ENCODE results near the gene OLIG1.

Gene OLIG1, protein sequence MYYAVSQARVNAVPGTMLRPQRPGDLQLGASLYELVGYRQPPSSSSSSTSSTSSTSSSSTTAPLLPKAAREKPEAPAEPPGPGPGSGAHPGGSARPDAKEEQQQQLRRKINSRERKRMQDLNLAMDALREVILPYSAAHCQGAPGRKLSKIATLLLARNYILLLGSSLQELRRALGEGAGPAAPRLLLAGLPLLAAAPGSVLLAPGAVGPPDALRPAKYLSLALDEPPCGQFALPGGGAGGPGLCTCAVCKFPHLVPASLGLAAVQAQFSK

GRCh38 chr21:33069994-33070743 lies at the start of gene OLIG1:
Gene OLIG1, plus strand, starts transcription at chr21:33070141. Its CDS starts 106 bp downstream, at chr21:33070247.
- H3K9me3 ChIP-seq (ENCODE audit: control insufficient read depth in 5 of 5, low read length in 5 of 5), result peaks cover 3 to 11% (median 9%) of the 10 kb centered on the region in 5 donors
- H3K4me1 ChIP-seq (ENCODE audit: control insufficient read depth in 5 of 5, insufficient read depth in 5 of 5, low read length in 5 of 5), result peaks cover 0 to 26% (median 22%) of the 10 kb centered on the region in 5 donors
- H3K4me3 ChIP-seq (ENCODE audit: low read depth in 1 of 5, low read length in 5 of 5), result peak within 1 kb of the TSS in 4 of 5 donors; percentile 58 to 64 (median 60)
- no peak within 1 kb of the TSS for H3K9ac ChIP-seq (ENCODE audit: low read length in 5 of 5)
- H3K27me3 ChIP-seq (ENCODE audit: control insufficient read depth in 5 of 5, insufficient read depth in 4 of 5, low read length in 5 of 5), result peaks cover 48 to 77% (median 66%) of the 10 kb centered on the region in 5 donors
- H3K27ac ChIP-seq (ENCODE audit: low read depth, low read length), result no peak within 1 kb of the TSS
- no peaks in the 10 kb centered on the region for H3K36me3 ChIP-seq (ENCODE audit: control insufficient read depth in 5 of 5, insufficient read depth in 5 of 5, low read length in 5 of 5)

DNA sequence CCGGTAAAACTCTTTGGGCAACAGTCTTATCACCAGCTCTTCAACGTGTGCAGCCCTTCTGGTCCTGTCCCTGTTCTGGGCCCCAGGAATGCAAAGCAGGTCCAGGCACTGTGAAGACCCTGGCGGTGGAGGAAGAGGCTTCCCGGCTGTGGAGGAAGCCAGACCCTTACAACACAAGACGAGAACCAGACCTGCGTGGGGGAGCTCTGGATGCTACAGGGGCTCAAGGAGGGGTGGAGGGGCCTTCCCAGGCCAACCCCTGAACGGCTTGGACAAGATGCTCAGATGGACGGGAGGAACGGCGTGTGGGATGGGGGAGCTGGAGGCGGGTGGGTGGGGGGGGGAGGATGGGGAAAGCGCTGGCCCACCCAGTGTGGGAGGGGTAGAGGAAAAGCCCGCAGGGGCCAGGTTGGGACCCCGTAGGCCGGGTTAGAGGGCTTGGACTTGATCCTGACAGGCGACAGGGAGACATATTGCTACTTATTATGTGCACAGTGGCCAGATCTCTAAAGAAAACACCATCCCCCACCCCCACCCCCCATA lies 49.3 kb upstream of the OLIG1 start:
- peaks cover 65 to 89% (median 71%) of the 10 kb centered on the region in 5 donors for H3K27me3 ChIP-seq (ENCODE audit: control insufficient read depth in 5 of 5, insufficient read depth in 4 of 5, low read length in 5 of 5)

DNA sequence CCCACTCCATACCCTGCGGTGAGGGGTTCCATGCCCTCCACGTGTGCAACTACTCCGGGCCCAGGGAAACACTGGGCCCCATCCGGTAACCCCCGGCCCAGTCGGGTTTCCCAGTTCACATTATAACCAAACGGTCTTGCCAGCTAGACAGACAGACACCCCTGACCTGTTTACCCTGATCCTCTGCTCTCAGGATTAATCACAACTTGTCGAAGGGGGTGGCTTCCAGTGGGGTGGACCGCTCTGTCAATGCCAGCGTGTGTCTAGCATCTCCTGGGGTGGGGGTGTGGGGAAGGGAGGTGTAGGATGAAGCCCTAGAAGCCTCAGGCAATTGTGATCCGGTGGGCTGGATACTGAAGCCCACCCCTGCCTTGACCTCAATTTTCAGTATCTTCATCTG lies 48.8 kb upstream of the OLIG1 start:
- no peaks in the 10 kb centered on the region for H3K36me3 ChIP-seq (ENCODE audit: control insufficient read depth in 5 of 5, insufficient read depth in 5 of 5, low read length in 5 of 5)
- no peaks in the 10 kb centered on the region for H3K9me3 ChIP-seq (ENCODE audit: control insufficient read depth in 5 of 5, low read length in 5 of 5)
- no peak overlapping the region for H3K9ac ChIP-seq (ENCODE audit: low read length in 5 of 5)
- peaks cover 67 to 94% (median 75%) of the 10 kb centered on the region in 5 donors for H3K27me3 ChIP-seq (ENCODE audit: control insufficient read depth in 5 of 5, insufficient read depth in 4 of 5, low read length in 5 of 5)
- peaks cover 0 to 36% (median 31%) of the 10 kb centered on the region in 5 donors for H3K4me1 ChIP-seq (ENCODE audit: control insufficient read depth in 5 of 5, insufficient read depth in 5 of 5, low read length in 5 of 5)
- no peak overlapping the region for H3K4me3 ChIP-seq (ENCODE audit: low read depth in 1 of 5, low read length in 5 of 5)
- H3K27ac ChIP-seq (ENCODE audit: low read depth, low read length), result no peak overlapping the region

More for the DNA sequence above, 49.3 kb upstream of the OLIG1 start:
- no peaks in the 10 kb centered on the region for H3K9me3 ChIP-seq (ENCODE audit: control insufficient read depth in 5 of 5, low read length in 5 of 5)
- H3K4me3 ChIP-seq (ENCODE audit: low read depth in 1 of 5, low read length in 5 of 5), result no peak overlapping the region
- H3K4me1 ChIP-seq (ENCODE audit: control insufficient read depth in 5 of 5, insufficient read depth in 5 of 5, low read length in 5 of 5), result peaks cover 0 to 31% (median 30%) of the 10 kb centered on the region in 5 donors
- H3K27ac ChIP-seq (ENCODE audit: low read depth, low read length), result no peak overlapping the region
- no peak overlapping the region for H3K9ac ChIP-seq (ENCODE audit: low read length in 5 of 5)
- H3K36me3 ChIP-seq (ENCODE audit: control insufficient read depth in 5 of 5, insufficient read depth in 5 of 5, low read length in 5 of 5), result no peaks in the 10 kb centered on the region

GRCh38 chr21:33021667-33022066 lies 48.3 kb upstream of the OLIG1 start:
- Histone ChIP-seq H3K4me3 (ENCODE audit: low read depth in 1 of 5, low read length in 5 of 5) (no peak overlapping the region), H3K36me3 (ENCODE audit: control insufficient read depth in 5 of 5, insufficient read depth in 5 of 5, low read length in 5 of 5) (no peaks in the 10 kb centered on the region), H3K9ac (ENCODE audit: low read length in 5 of 5) (no peak overlapping the region), H3K9me3 (ENCODE audit: control insufficient read depth in 5 of 5, low read length in 5 of 5) (no peaks in the 10 kb centered on the region), H3K27ac (ENCODE audit: low read depth, low read length) (no peak overlapping the region), H3K27me3 (ENCODE audit: control insufficient read depth in 5 of 5, insufficient read depth in 4 of 5, low read length in 5 of 5) (peaks cover 73 to 97% (median 80%) of the 10 kb centered on the region in 5 donors), H3K4me1 (ENCODE audit: control insufficient read depth in 5 of 5, insufficient read depth in 5 of 5, low read length in 5 of 5) (peaks cover 0 to 41% (median 35%) of the 10 kb centered on the region in 5 donors)

GRCh38 chr21:33022489-33022827 lies 47.5 kb upstream of the OLIG1 start:
- Histone ChIP-seq H3K4me1 (ENCODE audit: control insufficient read depth in 5 of 5, insufficient read depth in 5 of 5, low read length in 5 of 5) (peaks cover 0 to 47% (median 39%) of the 10 kb centered on the region in 5 donors), H3K27ac (ENCODE audit: low read depth, low read length) (no peak overlapping the region), H3K9ac (ENCODE audit: low read length in 5 of 5) (no peak overlapping the region), H3K9me3 (ENCODE audit: control insufficient read depth in 5 of 5, low read length in 5 of 5) (no peaks in the 10 kb centered on the region), H3K27me3 (ENCODE audit: control insufficient read depth in 5 of 5, insufficient read depth in 4 of 5, low read length in 5 of 5) (peaks cover 80 to 97% (median 85%) of the 10 kb centered on the region in 5 donors), H3K4me3 (ENCODE audit: low read depth in 1 of 5, low read length in 5 of 5) (peak overlapping the region in 1 of 5 donors; percentile 11), H3K36me3 (ENCODE audit: control insufficient read depth in 5 of 5, insufficient read depth in 5 of 5, low read length in 5 of 5) (no peaks in the 10 kb centered on the region)

DNA sequence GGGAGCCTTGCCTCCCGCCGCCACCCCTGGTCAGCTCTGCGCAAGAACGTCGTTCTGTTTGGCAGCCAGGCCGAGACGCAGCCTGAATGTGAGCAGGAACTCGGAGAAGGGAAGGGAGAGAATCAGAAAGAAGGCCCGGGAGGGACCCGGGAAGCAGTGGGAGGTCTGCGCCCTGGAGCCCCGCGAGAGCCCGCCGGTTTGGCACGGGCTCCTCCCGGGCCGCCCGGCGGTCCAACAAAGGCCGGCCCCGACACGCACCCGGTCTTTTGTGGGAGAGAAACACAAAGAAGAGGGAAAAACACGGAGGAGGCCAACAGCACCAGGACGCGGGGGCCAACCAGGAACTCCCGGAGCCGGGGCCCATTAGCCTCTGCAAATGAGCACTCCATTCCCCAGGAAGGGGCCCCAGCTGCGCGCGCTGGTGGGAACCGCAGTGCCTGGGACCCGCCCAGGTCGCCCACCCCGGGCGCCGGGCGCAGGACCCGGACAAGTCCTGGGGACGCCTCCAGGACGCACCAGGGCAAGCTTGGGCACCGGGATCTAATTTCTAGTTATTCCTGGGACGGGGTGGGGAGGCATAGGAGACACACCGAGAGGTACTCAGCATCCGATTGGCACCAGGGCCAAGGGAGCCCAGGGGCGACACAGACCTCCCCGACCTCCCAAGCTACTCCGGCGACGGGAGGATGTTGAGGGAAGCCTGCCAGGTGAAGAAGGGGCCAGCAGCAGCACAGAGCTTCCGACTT lies 46.9 kb upstream of the OLIG1 start:
- peaks cover 0 to 47% (median 39%) of the 10 kb centered on the region in 5 donors for H3K4me1 ChIP-seq (ENCODE audit: control insufficient read depth in 5 of 5, insufficient read depth in 5 of 5, low read length in 5 of 5)
- H3K9me3 ChIP-seq (ENCODE audit: control insufficient read depth in 5 of 5, low read length in 5 of 5), result no peaks in the 10 kb centered on the region
- no peak overlapping the region for H3K27ac ChIP-seq (ENCODE audit: low read depth, low read length)
- peak overlapping the region in 2 of 5 donors; percentile 11 to 37 for H3K4me3 ChIP-seq (ENCODE audit: low read depth in 1 of 5, low read length in 5 of 5)
- H3K36me3 ChIP-seq (ENCODE audit: control insufficient read depth in 5 of 5, insufficient read depth in 5 of 5, low read length in 5 of 5), result no peaks in the 10 kb centered on the region
- peaks cover 86 to 97% (median 88%) of the 10 kb centered on the region in 5 donors for H3K27me3 ChIP-seq (ENCODE audit: control insufficient read depth in 5 of 5, insufficient read depth in 4 of 5, low read length in 5 of 5)
- H3K9ac ChIP-seq (ENCODE audit: low read length in 5 of 5), result no peak overlapping the region

DNA sequence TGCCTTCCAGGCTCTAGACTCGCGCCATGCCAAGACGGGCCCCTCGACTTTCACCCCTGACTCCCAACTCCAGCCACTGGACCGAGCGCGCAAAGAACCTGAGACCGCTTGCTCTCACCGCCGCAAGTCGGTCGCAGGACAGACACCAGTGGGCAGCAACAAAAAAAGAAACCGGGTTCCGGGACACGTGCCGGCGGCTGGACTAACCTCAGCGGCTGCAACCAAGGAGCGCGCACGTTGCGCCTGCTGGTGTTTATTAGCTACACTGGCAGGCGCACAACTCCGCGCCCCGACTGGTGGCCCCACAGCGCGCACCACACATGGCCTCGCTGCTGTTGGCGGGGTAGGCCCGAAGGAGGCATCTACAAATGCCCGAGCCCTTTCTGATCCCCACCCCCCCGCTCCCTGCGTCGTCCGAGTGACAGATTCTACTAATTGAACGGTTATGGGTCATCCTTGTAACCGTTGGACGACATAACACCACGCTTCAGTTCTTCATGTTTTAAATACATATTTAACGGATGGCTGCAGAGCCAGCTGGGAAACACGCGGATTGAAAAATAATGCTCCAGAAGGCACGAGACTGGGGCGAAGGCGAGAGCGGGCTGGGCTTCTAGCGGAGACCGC lies 46.3 kb upstream of the OLIG1 start:
- no peak overlapping the region for H3K27ac ChIP-seq (ENCODE audit: low read depth, low read length)
- H3K4me1 ChIP-seq (ENCODE audit: control insufficient read depth in 5 of 5, insufficient read depth in 5 of 5, low read length in 5 of 5), result peaks cover 0 to 48% (median 42%) of the 10 kb centered on the region in 5 donors
- no peaks in the 10 kb centered on the region for H3K9me3 ChIP-seq (ENCODE audit: control insufficient read depth in 5 of 5, low read length in 5 of 5)
- H3K4me3 ChIP-seq (ENCODE audit: low read depth in 1 of 5, low read length in 5 of 5), result peak overlapping the region in 2 of 5 donors; percentile 22 to 37
- H3K27me3 ChIP-seq (ENCODE audit: control insufficient read depth in 5 of 5, insufficient read depth in 4 of 5, low read length in 5 of 5), result peaks cover 90 to 96% (median 91%) of the 10 kb centered on the region in 5 donors
- H3K36me3 ChIP-seq (ENCODE audit: control insufficient read depth in 5 of 5, insufficient read depth in 5 of 5, low read length in 5 of 5), result no peaks in the 10 kb centered on the region
- no peak overlapping the region for H3K9ac ChIP-seq (ENCODE audit: low read length in 5 of 5)

DNA sequence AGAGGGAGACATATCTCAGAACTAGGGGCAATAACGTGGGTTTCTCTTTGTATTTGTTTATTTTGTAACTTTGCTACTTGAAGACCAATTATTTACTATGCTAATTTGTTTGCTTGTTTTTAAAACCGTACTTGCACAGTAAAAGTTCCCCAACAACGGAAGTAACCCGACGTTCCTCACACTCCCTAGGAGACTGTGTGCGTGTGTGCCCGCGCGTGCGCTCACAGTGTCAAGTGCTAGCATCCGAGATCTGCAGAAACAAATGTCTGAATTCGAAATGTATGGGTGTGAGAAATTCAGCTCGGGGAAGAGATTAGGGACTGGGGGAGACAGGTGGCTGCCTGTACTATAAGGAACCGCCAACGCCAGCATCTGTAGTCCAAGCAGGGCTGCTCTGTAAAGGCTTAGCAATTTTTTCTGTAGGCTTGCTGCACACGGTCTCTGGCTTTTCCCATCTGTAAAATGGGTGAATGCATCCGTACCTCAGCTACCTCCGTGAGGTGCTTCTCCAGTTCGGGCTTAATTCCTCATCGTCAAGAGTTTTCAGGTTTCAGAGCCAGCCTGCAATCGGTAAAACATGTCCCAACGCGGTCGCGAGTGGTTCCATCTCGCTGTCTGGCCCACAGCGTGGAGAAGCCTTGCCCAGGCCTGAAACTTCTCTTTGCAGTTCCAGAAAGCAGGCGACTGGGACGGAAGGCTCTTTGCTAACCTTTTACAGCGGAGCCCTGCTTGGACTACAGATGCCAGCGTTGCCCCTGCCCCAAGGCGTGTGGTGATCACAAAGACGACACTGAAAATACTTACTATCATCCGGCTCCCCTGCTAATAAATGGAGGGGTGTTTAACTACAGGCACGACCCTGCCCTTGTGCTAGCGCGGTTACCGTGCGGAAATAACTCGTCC lies 45.5 kb upstream of the OLIG1 start:
- Histone ChIP-seq H3K9ac (ENCODE audit: low read length in 5 of 5) (no peak overlapping the region), H3K4me1 (ENCODE audit: control insufficient read depth in 5 of 5, insufficient read depth in 5 of 5, low read length in 5 of 5) (peaks cover 0 to 56% (median 49%) of the 10 kb centered on the region in 5 donors), H3K27ac (ENCODE audit: low read depth, low read length) (no peak overlapping the region), H3K9me3 (ENCODE audit: control insufficient read depth in 5 of 5, low read length in 5 of 5) (no peaks in the 10 kb centered on the region), H3K36me3 (ENCODE audit: control insufficient read depth in 5 of 5, insufficient read depth in 5 of 5, low read length in 5 of 5) (no peaks in the 10 kb centered on the region), H3K4me3 (ENCODE audit: low read depth in 1 of 5, low read length in 5 of 5) (peak overlapping the region in 1 of 5 donors; percentile 22), H3K27me3 (ENCODE audit: control insufficient read depth in 5 of 5, insufficient read depth in 4 of 5, low read length in 5 of 5) (peaks cover 87 to 96% (median 93%) of the 10 kb centered on the region in 5 donors)

DNA sequence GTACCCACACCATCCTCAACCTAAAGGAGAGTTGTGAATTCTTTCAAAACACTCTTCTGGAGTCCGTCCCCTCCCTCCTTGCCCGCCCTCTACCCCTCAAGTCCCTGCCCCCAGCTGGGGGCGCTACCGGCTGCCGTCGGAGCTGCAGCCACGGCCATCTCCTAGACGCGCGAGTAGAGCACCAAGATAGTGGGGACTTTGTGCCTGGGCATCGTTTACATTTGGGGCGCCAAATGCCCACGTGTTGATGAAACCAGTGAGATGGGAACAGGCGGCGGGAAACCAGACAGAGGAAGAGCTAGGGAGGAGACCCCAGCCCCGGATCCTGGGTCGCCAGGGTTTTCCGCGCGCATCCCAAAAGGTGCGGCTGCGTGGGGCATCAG lies 44.8 kb upstream of the OLIG1 start:
- no peak overlapping the region for H3K4me3 ChIP-seq (ENCODE audit: low read depth in 1 of 5, low read length in 5 of 5)

More for the DNA sequence above, 44.8 kb upstream of the OLIG1 start:
- no peak overlapping the region for H3K9ac ChIP-seq (ENCODE audit: low read length in 5 of 5)
- H3K36me3 ChIP-seq (ENCODE audit: control insufficient read depth in 5 of 5, insufficient read depth in 5 of 5, low read length in 5 of 5), result no peaks in the 10 kb centered on the region
- peaks cover 0 to 53% (median 45%) of the 10 kb centered on the region in 5 donors for H3K4me1 ChIP-seq (ENCODE audit: control insufficient read depth in 5 of 5, insufficient read depth in 5 of 5, low read length in 5 of 5)
- peaks cover 87 to 97% (median 93%) of the 10 kb centered on the region in 5 donors for H3K27me3 ChIP-seq (ENCODE audit: control insufficient read depth in 5 of 5, insufficient read depth in 4 of 5, low read length in 5 of 5)
- H3K9me3 ChIP-seq (ENCODE audit: control insufficient read depth in 5 of 5, low read length in 5 of 5), result no peaks in the 10 kb centered on the region
- H3K27ac ChIP-seq (ENCODE audit: low read depth, low read length), result no peak overlapping the region

Data from subcutaneous abdominal adipose tissue (tissue), 5 donors.